HG03571 (cell line): ENCODE data around the gene GAN.

Experiments
- ATAC-seq: cut with Tn5 transposase; IDR thresholded peaks from one replicate; pipeline ENCODE4 v1.9.1; 2021; ENCODE audit not compliant: unreplicated experiment

The GAN gene

GRCh38 chr16:81314603-81315270 is at the start of gene GAN:
Gene GAN, plus strand, starts transcription at chr16:81314962. Its CDS starts 152 bp downstream, at chr16:81315114.
- peak; percentile 95 for ATAC-seq

DNA sequence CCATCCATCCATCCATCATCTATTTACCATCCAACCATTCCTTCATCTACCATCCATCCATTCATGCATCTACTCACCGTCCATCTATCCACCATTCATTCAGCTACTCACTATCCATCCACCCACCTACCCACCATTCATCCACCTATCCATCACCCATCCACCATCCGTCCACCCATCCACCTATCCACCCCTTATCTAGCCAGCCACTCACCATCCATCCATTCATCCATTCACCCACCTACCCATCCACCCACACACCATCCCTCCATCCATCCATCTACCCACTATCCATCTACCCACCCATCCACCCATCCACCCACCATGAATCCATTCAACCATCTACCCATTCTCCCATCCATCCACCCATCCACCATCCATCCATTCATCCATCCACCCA is 49.7 kb upstream of the GAN start:
- no peak for ATAC-seq

DNA sequence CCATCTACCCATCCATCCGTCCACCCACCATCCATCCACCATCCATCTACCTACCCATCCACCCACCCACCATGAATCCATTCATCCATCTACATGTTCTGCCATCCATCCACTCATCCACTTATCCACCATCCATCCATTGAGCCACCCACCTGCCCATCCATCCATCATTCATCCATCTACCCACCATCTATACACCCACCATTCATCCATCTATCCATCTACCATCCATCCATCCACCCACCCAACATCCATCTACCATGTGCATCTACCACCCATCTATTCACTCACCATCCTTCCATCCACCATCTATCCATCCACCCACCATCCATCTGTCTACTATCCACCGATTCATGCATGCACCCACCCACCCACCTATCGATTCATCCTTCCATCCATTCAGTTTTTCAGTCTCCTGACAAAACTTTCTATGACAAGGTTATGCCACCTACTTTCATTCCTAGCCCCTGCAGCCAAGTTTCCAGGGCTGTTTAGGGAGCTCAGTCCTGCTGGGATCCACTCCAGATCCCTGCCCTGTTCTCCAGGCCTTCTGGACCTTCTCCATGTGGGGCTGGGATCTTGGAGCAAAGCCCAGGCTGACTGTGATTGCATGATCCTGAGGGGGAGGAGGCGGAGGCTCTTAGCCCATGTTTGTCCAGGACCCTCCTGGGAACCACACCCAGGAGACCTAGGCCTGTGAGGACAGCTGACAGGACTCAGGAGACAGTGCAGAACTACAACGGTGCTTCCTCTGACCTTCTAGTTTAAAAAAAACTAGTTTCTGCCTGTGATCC is 48.9 kb upstream of the GAN start:
- no peak for ATAC-seq

DNA sequence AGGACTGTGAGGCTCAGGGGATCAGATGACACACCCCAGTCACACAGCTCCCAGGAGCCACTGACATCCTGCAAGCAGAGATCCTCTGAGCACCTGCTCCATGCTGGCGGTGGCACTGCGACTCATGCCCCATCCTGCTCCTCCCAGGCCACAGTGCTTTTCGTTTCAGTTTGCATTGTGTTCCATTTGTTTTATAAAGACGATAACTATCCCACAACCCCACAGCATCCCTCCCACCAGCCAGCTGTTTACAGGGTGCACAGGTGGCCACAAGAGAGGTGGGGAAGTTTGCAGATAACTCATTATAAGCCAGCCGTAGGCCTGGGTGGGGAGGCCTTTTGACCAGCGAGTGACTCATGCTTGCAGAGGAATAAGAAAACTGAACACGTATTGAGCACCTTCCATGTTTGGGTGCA is 48.1 kb upstream of the GAN start:
- ATAC-seq, result no peak

- no peak for ATAC-seq
These were observed 46.3 kb upstream of the GAN start for GRCh38 chr16:81268509-81268908.

GRCh38 chr16:81273223-81273950 is 41.4 kb upstream of the GAN start:
- no peak for ATAC-seq

GRCh38 chr16:81275064-81275532 is 39.7 kb upstream of the GAN start:
- ATAC-seq, result no peak

DNA sequence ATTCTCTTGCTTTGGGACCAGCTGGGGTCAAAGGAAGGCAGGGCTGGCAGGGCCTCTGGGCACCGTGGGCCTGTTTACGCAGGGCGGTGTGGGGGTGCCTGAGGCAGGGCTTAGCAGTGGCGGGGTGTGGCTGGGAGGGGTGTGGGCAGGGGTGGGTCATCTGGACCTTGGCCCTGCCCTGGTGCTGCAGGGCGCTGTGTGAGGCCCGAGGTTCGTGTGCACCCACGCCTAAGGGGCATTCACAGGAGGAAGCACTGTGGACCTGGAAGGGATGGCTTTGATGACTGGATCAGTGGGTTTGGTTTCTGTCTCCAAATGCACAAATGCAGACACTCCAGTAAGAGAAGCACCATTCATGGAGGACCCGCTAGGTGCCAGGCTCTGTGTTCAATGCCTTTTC is 39.0 kb upstream of the GAN start:
- no peak for ATAC-seq

DNA sequence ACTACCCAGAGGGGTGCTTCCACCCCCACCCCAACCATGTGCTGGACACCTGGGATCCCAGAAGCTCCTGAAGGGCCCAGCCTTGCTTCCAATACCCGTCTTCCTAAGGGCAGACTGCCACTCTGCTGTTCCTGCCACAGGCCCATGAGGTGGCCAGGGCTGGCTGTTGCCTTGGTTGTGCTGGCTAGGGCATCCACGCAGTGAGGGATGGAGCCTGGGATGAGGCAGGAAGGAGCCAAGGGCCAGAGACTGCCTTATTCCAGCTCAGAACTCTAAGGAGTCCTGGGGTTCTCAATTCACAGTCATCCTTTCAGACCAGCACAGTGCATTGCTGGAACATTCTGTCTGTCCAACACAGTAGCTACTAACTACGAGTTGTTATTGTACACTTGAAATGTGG is 38.4 kb upstream of the GAN start:
- no peak for ATAC-seq

- ATAC-seq, result no peak
These were observed 37.2 kb upstream of the GAN start for GRCh38 chr16:81277541-81278080.

- ATAC-seq, result no peak
These were observed 36.2 kb upstream of the GAN start for GRCh38 chr16:81278526-81278925.

DNA sequence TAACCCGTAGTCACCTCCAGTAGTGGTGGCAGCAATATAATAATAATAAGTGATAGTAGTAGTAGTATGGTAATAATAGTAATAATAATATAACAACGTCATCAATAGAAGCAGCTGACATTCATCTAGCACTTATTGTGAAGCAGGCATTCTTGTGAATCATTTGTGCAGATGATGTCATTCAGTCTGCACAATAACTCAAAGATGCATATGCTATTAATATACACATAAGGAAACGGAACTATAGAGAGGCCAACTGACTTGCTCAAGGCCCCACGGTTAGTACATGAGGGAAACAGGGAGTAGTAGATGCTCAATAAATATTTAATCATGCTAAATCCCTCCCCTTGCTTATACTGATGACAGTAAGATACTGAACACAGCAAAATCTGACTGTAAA is 35.4 kb upstream of the GAN start:
- no peak for ATAC-seq

DNA sequence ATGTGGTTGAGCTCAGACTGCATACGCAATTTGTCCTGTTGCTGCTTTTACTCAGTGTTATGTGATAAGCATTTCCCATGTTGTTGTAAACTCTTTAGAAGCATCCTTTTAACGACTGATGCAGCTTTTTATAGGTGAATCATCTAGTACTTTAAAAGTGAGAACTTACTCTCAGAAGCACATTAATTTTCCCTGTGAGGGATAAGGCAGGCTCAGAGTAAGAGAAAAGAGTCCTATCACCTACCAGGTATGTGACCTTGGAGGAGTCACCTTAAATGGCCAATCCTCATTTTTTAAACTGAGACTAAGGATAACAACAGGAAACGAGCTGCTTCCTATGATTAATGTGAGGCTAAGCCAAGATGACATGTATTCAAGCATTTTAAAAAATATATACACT is 34.4 kb upstream of the GAN start:
- no peak for ATAC-seq

DNA sequence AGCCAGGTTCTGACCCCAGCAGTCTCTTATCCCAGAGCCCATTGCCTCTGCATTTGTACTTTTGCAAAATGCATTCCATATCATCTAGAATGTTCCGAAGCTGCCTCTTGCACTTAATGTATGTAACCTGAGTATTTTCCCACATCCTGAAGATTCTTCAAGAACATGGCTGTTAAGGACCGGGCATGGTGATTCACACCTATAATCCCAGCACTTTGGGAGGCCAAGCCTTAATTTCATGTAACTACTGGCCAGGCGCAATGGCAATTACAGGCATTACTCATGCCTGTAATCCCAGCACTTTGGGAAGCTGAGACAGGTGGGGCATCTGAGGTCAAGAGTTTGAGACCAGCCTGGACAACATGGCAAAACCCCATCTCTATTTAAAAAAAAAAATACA is 31.7 kb upstream of the GAN start:
- no peak for ATAC-seq

DNA sequence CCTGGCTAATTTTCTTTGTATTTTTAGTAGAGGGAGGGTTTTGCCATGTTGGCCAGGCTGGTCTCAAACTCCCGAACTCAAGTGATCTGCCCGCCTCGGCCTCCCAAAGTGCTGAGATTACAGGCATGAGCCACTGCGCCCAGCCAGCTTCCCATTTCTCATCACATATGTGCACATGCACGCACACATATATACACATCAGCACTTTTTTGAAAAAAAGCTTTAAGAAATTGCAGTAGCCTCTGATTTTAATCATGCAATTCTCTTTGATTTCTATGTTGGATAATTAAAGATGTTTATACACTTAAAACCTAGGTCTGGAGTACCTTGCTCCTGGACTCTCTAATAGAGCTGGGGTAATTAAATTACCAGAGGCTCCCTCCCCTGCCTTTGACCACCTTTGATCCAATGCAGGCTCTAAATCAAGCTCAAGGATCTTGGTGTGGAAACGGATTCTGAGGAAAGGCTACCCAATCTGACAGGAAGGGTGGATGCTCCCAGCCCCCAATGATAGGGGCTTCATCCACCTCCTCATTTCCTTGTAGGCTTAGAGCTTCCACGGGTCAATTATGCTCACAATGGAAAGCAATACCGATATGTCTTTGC is 29.7 kb upstream of the GAN start:
- ATAC-seq, result no peak

DNA sequence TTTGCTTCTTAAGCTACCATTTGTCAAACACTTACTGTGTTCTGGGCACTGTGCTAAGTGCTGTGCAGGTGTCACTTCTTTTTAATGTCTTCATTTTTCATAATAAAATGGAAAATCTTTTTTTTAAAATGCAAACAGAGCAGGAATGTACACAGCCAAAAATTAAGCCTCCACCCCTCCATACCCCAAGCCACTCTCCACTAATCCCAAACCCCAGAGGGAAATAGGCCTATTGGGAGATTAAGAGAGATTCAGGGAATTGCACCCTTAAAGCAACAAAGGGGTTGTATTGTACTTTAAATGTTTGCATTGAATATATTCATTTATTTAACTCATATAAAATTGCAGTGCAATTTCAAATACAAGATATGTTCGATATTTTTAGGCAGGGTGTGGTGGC is 28.6 kb upstream of the GAN start:
- ATAC-seq, result no peak

- no peak for ATAC-seq
These were observed 23.6 kb upstream of the GAN start for GRCh38 chr16:81291117-81291516.

GRCh38 chr16:81292936-81293335 is 21.8 kb upstream of the GAN start:
- no peak for ATAC-seq

GRCh38 chr16:81293909-81294802 is 20.6 kb upstream of the GAN start:
- ATAC-seq, result no peak

DNA sequence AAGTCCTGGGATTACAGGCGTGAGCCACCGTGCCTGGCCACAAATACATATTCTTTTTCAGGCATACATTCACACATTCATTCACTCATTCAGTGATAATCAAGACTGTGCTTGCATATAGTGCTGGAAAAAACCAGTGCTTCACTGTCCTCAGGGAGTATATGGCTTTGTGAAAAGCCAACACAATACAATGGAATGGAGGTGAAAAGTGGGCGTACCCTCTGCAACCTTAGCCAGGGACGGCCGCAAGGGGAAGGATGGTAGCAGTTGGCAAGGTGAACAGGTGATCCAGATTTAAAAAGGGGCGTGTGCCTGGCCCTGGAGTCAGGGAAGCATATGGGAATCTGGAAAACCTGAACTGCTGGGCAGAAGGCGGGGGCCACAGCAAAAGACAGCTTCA is 18.1 kb upstream of the GAN start:
- ATAC-seq, result no peak
